Measurements from ENCODE around the gene RBM28. TPM values are rescaled to one million over a fixed set of nuclear protein-coding genes. Genes with fewer than 3 reads are reported as not detected.

Gene RBM28
- total and polyA plus RNA-seq, 7 donors, result 22.8 to 45.0 (median 28.8) TPM

DNA sequence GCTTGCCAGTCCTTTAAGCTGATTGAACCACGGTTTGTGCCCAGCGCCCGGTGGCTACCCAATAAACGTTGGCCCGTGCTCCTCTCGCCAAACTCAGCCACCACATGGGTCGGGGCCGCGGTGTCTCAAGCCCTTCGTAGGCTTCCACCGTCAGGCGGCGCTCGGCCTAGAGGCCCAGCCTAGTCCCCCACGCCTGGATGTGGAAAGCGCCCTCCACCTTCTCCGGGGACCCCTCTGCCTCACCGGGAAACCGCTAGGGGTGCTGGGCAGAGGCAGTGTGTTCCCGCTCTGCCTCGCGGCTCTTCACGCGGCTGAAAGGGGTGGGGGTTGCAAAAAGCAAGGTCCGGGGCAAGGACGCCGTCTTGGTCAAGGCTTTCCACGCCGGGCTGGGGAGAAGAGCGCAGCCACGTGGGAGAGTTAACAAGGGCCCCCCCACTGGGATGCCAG, 72.9 kb downstream of the RBM28 start:
- intact Hi-C loops (cut with DNase I), result no loop called here
- WGBS, 3 donors, result 12 to 17% (median 13%) methylated on average over 31 of the region's 31 CpGs
- TF ChIP-seq, protein P1, sequence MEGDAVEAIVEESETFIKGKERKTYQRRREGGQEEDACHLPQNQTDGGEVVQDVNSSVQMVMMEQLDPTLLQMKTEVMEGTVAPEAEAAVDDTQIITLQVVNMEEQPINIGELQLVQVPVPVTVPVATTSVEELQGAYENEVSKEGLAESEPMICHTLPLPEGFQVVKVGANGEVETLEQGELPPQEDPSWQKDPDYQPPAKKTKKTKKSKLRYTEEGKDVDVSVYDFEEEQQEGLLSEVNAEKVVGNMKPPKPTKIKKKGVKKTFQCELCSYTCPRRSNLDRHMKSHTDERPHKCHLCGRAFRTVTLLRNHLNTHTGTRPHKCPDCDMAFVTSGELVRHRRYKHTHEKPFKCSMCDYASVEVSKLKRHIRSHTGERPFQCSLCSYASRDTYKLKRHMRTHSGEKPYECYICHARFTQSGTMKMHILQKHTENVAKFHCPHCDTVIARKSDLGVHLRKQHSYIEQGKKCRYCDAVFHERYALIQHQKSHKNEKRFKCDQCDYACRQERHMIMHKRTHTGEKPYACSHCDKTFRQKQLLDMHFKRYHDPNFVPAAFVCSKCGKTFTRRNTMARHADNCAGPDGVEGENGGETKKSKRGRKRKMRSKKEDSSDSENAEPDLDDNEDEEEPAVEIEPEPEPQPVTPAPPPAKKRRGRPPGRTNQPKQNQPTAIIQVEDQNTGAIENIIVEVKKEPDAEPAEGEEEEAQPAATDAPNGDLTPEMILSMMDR (IDR thresholded peaks at IDR 0.05), result no peak
- H3K36me3 ChIP-seq (ENCODE audit: insufficient read depth in 1 of 2, low read depth in 1 of 2), result no peaks in the 10 kb centered on the region
- peak in 1 of 4 donors; percentile 51 for ATAC-seq
- peak overlapping the region; percentile 11 for H3K4me3 ChIP-seq
- H3K4me1 ChIP-seq, result no peaks in the 10 kb centered on the region
- no peak overlapping the region for H3K27ac ChIP-seq
- H3K27me3 ChIP-seq (ENCODE audit: insufficient read depth in 3 of 3, low read length in 2 of 3), result peaks cover 0 to 53% (median 16%) of the 10 kb centered on the region in 3 donors
- H3K9me3 ChIP-seq, result no peaks in the 10 kb centered on the region
- no peak for DNase-seq

GRCh38 chr7:128268233-128268632, 75.5 kb downstream of the RBM28 start:
- DNase-seq (no peak), ATAC-seq (no peak)
- Histone ChIP-seq H3K27me3 (ENCODE audit: insufficient read depth in 3 of 3, low read length in 2 of 3) (peaks cover 0 to 54% (median 12%) of the 10 kb centered on the region in 3 donors), H3K4me3 (no peak overlapping the region), H3K4me1 (no peaks in the 10 kb centered on the region), H3K36me3 (ENCODE audit: insufficient read depth in 1 of 2, low read depth in 1 of 2) (no peaks in the 10 kb centered on the region), H3K27ac (no peak overlapping the region), H3K9me3 (no peaks in the 10 kb centered on the region)
- TF ChIP-seq, protein P1 (IDR thresholded peaks at IDR 0.05), result no peak
- intact Hi-C loops (cut with DNase I), result no loop called here
- 48 to 62% (median 60%) methylated on average over 2 of the region's 2 CpGs for WGBS, 3 donors

GRCh38 chr7:128267595-128267924, 76.1 kb downstream of the RBM28 start:
- H3K4me3 ChIP-seq, result no peak overlapping the region
- H3K27me3 ChIP-seq (ENCODE audit: insufficient read depth in 3 of 3, low read length in 2 of 3), result peaks cover 0 to 53% (median 12%) of the 10 kb centered on the region in 3 donors
- H3K4me1 ChIP-seq, result no peaks in the 10 kb centered on the region
- no peaks in the 10 kb centered on the region for H3K36me3 ChIP-seq (ENCODE audit: insufficient read depth in 1 of 2, low read depth in 1 of 2)
- peak in 1 of 4 donors; percentile 14 for ATAC-seq
- TF ChIP-seq, protein P1 (IDR thresholded peaks at IDR 0.05), result no peak
- intact Hi-C loops (cut with DNase I), result no loop called here
- 23 to 32% (median 30%) methylated on average over 4 of the region's 4 CpGs for WGBS, 3 donors
- no peaks in the 10 kb centered on the region for H3K9me3 ChIP-seq
- DNase-seq, result no peak
- H3K27ac ChIP-seq, result no peak overlapping the region

DNA sequence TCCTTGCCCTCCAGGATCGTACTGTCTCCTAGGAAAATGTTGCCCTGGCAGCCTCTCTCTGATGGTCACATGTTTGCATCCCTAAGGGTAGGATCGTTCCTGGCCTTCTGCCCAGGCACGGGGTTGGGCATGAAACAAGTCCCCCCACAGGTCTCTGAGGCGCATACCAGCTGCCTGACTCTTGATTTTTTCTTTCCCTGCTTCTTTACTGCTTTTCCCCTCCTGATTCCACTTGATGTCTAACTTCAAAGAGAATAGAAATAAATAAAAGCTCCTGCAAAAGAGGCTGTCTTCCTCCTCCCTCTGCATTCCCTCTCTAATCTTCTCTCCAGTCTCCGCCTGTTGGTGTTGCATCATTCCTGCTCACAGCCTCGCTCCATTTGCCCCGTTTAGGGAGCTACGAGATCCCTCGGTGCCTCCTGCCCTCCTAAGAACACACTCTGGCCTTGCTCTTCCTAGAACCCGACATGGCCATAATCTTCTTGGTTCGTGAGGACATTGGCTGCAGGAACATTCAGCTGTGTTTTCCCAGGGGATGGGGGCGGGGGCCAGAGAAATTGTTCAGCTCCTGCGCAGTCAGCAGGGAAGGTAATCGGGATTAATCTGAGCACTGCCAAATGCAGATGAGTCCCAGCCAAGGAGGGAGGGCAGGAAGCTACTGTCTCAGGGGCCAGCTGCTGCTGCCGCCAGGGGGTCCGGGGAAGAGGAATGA, 76.7 kb downstream of the RBM28 start:
- H3K27ac ChIP-seq, result no peak overlapping the region
- ATAC-seq, result peak in 3 of 4 donors; percentile 48 to 65 (median 54)
- H3K4me3 ChIP-seq, result no peak overlapping the region
- H3K36me3 ChIP-seq (ENCODE audit: insufficient read depth in 1 of 2, low read depth in 1 of 2), result no peaks in the 10 kb centered on the region
- peaks cover 0 to 48% (median 9%) of the 10 kb centered on the region in 3 donors for H3K27me3 ChIP-seq (ENCODE audit: insufficient read depth in 3 of 3, low read length in 2 of 3)
- no peaks in the 10 kb centered on the region for H3K9me3 ChIP-seq
- no peaks in the 10 kb centered on the region for H3K4me1 ChIP-seq
- TF ChIP-seq, protein P1 (IDR thresholded peaks at IDR 0.05), result no peak
- intact Hi-C loops (cut with DNase I), result no loop called here
- peak; percentile 50 to 73 for DNase-seq
- WGBS, 3 donors, result 9 to 11% (median 9%) methylated on average over 16 of the region's 16 CpGs

- TF ChIP-seq, protein P1 (IDR thresholded peaks at IDR 0.05), result no peak
- ATAC-seq, result no peak
- H3K27me3 ChIP-seq (ENCODE audit: insufficient read depth in 3 of 3, low read length in 2 of 3), result peaks cover 0 to 46% (median 7%) of the 10 kb centered on the region in 3 donors
- no peak overlapping the region for H3K27ac ChIP-seq
- intact Hi-C loops (cut with DNase I), result no loop called here
- H3K4me1 ChIP-seq, result no peaks in the 10 kb centered on the region
- no peaks in the 10 kb centered on the region for H3K36me3 ChIP-seq (ENCODE audit: insufficient read depth in 1 of 2, low read depth in 1 of 2)
- no peak for DNase-seq
- no peaks in the 10 kb centered on the region for H3K9me3 ChIP-seq
- H3K4me3 ChIP-seq, result no peak overlapping the region
- WGBS, 3 donors, result 72 to 92% (median 91%) methylated on average over 1 of the region's 1 CpG
These were observed 77.2 kb downstream of the RBM28 start for GRCh38 chr7:128266529-128266882.
